ENCODE measurements around the gene CERKL. TPM values are rescaled to one million over a fixed set of nuclear protein-coding genes. Genes with fewer than 3 reads are reported as not detected.

Gene CERKL
- total and polyA plus RNA-seq, 12 donors: 0.03 TPM; not detected in 11

- peaks cover 0 to 9% of the 10 kb centered on the region in 2 donors for H3K4me1 ChIP-seq (replicated peaks in 1 of 2)
- 51 to 58% (median 55%) methylated on average over 3 of the region's 3 CpGs for WGBS, 4 donors
Measured at GRCh38 chr2:181660181-181660580, 3.3 kb upstream of the CERKL start.

GRCh38 chr2:181658444-181658843 is 1.5 kb upstream of the CERKL start:
- WGBS, 4 donors: 66 to 74% (median 71%) methylated on average over 4 of the region's 4 CpGs
- no peak for DNase-seq
- peaks cover 0 to 9% of the 10 kb centered on the region in 2 donors for H3K4me1 ChIP-seq (replicated peaks in 1 of 2)
- peaks cover 11% of the 10 kb centered on the region for H3K27me3 ChIP-seq
- H3K36me3 ChIP-seq (replicated peaks in 1 of 2): no peaks in the 10 kb centered on the region
- intact Hi-C loops (cut with DNase I): no loop called here
- no peaks in the 10 kb centered on the region for H3K9me3 ChIP-seq (replicated peaks in 1 of 3)
- no peak overlapping the region for H3K27ac ChIP-seq
- no peak for TF ChIP-seq POLR2A (IDR thresholded peaks at IDR 0.05)
- no peak for TF ChIP-seq CTCF (IDR thresholded peaks at IDR 0.05)
- no peak overlapping the region for H3K4me3 ChIP-seq

More at GRCh38 chr2:181660181-181660580, 3.3 kb upstream of the CERKL start:
- intact Hi-C loops (cut with DNase I): no loop called here
- Histone ChIP-seq H3K27me3 (peaks cover 11% of the 10 kb centered on the region), H3K4me3 (no peak overlapping the region), H3K27ac (no peak overlapping the region), H3K9me3 (replicated peaks in 1 of 3) (no peaks in the 10 kb centered on the region), H3K36me3 (replicated peaks in 1 of 2) (no peaks in the 10 kb centered on the region)
- no peak for DNase-seq
- TF ChIP-seq CTCF (IDR thresholded peaks at IDR 0.05) (no peak), POLR2A (IDR thresholded peaks at IDR 0.05) (no peak)

GRCh38 chr2:181657379-181657778 is 474 bp upstream of the CERKL start:
- intact Hi-C loops (cut with DNase I): no loop called here
- WGBS, 4 donors: 60 to 77% (median 65%) methylated on average over 2 to 4 of the region's 4 CpGs
- H3K27ac ChIP-seq: no peak overlapping the region
- H3K9me3 ChIP-seq (replicated peaks in 1 of 3): no peaks in the 10 kb centered on the region
- H3K27me3 ChIP-seq: peaks cover 11% of the 10 kb centered on the region
- TF ChIP-seq CTCF (IDR thresholded peaks at IDR 0.05): no peak
- DNase-seq: no peak
- H3K36me3 ChIP-seq (replicated peaks in 1 of 2): no peaks in the 10 kb centered on the region
- H3K4me1 ChIP-seq (replicated peaks in 1 of 2): peaks cover 0 to 9% of the 10 kb centered on the region in 2 donors
- no peak overlapping the region for H3K4me3 ChIP-seq

GRCh38 chr2:181655519-181655918 is 1.4 kb downstream of the CERKL start:
- Histone ChIP-seq H3K9me3 (replicated peaks in 1 of 3) (no peaks in the 10 kb centered on the region), H3K4me1 (replicated peaks in 1 of 2) (peaks cover 0 to 9% of the 10 kb centered on the region in 2 donors), H3K27ac (no peak overlapping the region), H3K27me3 (peaks cover 11% of the 10 kb centered on the region), H3K4me3 (no peak overlapping the region), H3K36me3 (replicated peaks in 1 of 2) (no peaks in the 10 kb centered on the region)
- 48 to 70% (median 61%) methylated on average over 7 of the region's 7 CpGs for WGBS, 4 donors
- no peak for DNase-seq
- TF ChIP-seq CTCF (IDR thresholded peaks at IDR 0.05) (no peak), POLR2A (IDR thresholded peaks at IDR 0.05) (no peak)
- intact Hi-C loops (cut with DNase I): no loop called here
